ENCODE data around the gene PCDH9. TPM values are rescaled to one million over a fixed set of nuclear protein-coding genes. Genes with fewer than 3 reads are reported as not detected.
"Not testable (repeated sequence)": the region's sequence is repeated elsewhere in the genome, so short reads cannot be mapped to it uniquely, and the experiment has no call there.

Gene PCDH9
- total RNA-seq, 1 donor from 2014 or later = 20.2 TPM

DNA sequence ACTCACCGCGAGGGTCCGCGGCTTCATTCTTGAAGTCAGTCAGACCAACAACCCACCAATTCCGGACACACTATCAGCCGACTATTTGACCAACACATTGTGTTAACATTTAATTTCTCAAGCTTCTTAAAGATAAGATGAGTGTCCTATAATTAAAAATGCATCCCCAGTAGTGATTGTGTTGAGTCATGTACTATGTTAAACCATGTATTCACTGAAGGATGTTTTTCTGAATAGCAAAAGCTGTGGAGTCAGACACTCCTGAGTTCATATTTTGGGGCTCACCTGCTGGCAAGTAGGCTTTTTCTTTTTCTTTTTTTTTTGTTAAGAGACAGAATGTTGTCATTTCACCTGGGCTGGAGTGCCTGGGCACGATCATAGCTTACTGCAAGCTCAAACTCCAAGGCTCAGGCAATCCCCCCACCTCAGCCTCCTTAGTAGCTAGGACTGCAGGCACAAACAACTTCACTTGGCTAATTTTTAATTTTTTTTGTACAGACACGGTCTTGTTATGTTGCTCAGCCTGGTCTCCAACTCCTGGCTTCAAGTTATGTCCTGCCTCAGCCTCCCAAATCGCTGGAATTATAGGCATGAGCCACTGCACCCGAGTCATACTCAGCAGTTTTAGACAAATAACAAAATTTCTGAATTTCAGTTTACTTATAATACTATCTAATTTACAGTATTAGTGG is 606.9 kb downstream of the PCDH9 start:
- DNase-seq (ENCODE audit: extremely low spot score, unreplicated experiment) = no peak
- Mint-ChIP-seq H3K4me1 (ENCODE audit: unreplicated experiment) (no peaks in the 10 kb centered on the region), H3K27ac (no peak overlapping the region), H3K9me3 (peaks cover 4% of the 10 kb centered on the region), H3K4me3 (no peak overlapping the region), H3K36me3 (peaks cover 3% of the 10 kb centered on the region), H3K27me3 (no peaks in the 10 kb centered on the region)
- TF ChIP-seq, protein P1, sequence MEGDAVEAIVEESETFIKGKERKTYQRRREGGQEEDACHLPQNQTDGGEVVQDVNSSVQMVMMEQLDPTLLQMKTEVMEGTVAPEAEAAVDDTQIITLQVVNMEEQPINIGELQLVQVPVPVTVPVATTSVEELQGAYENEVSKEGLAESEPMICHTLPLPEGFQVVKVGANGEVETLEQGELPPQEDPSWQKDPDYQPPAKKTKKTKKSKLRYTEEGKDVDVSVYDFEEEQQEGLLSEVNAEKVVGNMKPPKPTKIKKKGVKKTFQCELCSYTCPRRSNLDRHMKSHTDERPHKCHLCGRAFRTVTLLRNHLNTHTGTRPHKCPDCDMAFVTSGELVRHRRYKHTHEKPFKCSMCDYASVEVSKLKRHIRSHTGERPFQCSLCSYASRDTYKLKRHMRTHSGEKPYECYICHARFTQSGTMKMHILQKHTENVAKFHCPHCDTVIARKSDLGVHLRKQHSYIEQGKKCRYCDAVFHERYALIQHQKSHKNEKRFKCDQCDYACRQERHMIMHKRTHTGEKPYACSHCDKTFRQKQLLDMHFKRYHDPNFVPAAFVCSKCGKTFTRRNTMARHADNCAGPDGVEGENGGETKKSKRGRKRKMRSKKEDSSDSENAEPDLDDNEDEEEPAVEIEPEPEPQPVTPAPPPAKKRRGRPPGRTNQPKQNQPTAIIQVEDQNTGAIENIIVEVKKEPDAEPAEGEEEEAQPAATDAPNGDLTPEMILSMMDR (conservative IDR thresholded peaks at IDR 0.05) = no peak

DNA sequence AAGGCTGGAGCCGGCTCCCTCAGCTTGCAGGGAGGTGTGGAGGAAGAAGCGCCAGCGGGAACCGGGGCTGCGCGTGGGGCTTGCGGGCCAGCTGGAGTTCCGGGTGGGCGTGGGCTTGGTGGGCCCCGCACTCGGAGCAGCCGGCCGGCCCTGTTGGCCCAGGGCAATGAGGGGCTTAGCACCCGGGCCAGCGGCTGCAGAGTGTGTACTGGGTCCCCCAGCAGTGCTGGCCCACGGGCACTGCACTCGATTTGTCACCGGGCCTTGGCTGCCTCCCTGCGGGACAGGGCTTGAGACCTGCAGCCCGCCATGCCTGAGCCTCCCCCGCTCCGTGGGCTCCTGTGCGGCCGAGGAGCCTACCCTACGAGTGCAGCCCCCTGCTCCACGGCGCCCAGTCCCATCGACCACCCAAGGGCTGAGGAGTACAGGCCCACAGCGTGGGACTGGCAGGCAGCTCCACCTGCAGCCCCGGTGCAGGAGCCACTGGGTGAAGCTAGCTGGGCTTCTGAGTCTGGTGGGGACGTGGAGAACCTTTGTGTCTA is 608.2 kb downstream of the PCDH9 start:
- H3K9me3 Mint-ChIP-seq; H3K27ac Mint-ChIP-seq; H3K27me3 Mint-ChIP-seq; H3K4me1 Mint-ChIP-seq (ENCODE audit: unreplicated experiment); H3K36me3 Mint-ChIP-seq; H3K4me3 Mint-ChIP-seq; DNase-seq (ENCODE audit: extremely low spot score, unreplicated experiment): not testable (repeated sequence)

DNA sequence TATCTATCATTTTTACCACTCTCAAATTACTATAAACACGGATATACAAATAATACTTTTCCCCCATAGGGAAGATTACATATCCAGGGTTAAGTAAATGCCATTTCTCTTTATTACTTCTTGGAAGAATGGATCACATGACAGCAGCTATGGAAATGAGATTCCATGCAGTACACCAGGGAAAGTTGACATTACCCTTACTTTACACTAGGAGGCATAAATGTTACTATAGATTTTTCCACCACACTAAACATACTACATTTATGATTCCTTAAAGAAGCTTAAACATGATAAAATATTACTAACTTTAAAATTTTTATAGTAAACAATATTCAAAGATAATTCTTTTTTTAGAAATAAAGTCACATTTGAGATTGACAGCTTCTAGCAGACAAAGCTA is 611.4 kb downstream of the PCDH9 start:
- H3K27me3 Mint-ChIP-seq = no peaks in the 10 kb centered on the region
- H3K36me3 Mint-ChIP-seq = peaks cover 3% of the 10 kb centered on the region
- TF ChIP-seq, protein P1 (conservative IDR thresholded peaks at IDR 0.05) = peak; percentile 72
- H3K9me3 Mint-ChIP-seq = peaks cover 4% of the 10 kb centered on the region
- H3K4me3 Mint-ChIP-seq = no peak overlapping the region
- no peak overlapping the region for H3K27ac Mint-ChIP-seq
- H3K4me1 Mint-ChIP-seq (ENCODE audit: unreplicated experiment) = no peaks in the 10 kb centered on the region
- DNase-seq (ENCODE audit: extremely low spot score, unreplicated experiment) = no peak

DNA sequence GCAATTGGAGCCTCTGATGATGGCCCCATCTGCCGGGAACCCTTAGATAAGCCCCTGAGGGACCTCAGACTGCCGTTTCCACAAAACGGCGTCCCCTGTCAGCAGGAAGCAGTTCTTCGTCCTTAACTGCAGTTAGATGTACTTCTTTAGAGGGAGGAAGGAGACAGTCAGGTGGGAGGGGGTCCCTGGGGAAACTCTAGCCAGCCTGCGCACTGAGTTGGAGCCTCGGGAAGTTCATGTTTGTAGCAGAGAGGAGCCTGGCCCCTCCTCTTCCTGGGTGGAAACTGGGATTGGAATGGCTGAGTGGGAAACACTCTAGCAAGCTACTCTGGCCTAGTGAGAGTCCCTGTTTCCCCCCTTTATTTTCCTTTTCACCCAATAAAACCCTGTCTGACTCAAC is 612.4 kb downstream of the PCDH9 start:
- H3K9me3 Mint-ChIP-seq = peaks cover 4% of the 10 kb centered on the region
- H3K27ac Mint-ChIP-seq = no peak overlapping the region
- no peaks in the 10 kb centered on the region for H3K27me3 Mint-ChIP-seq
- TF ChIP-seq, protein P1 (conservative IDR thresholded peaks at IDR 0.05) = no peak
- peaks cover 3% of the 10 kb centered on the region for H3K36me3 Mint-ChIP-seq
- no peak overlapping the region for H3K4me3 Mint-ChIP-seq
- DNase-seq (ENCODE audit: extremely low spot score, unreplicated experiment) = no peak
- no peaks in the 10 kb centered on the region for H3K4me1 Mint-ChIP-seq (ENCODE audit: unreplicated experiment)

DNA sequence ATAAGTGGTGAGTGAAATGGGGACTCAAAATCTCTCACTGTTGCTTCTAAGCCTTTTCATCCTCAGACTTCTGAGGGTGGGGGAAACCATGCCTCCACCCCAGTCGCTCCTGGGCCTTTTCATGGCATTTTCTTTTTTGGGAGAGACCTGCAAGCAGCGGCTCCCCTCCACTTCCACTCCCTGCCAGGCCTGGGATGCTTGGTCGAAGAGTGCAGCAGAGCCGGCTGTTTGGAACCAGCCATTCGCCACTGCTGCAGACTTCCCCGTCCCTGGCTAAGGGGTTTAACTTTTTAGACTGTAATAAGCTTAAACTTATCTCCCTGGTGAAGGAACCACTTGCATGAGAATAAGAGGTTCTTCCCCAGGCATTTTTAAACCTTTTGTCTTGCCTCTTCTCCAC is 617.2 kb downstream of the PCDH9 start:
- Mint-ChIP-seq H3K27me3 (no peaks in the 10 kb centered on the region), H3K4me3 (no peak overlapping the region), H3K4me1 (ENCODE audit: unreplicated experiment) (no peaks in the 10 kb centered on the region), H3K9me3 (no peaks in the 10 kb centered on the region), H3K36me3 (no peaks in the 10 kb centered on the region), H3K27ac (no peak overlapping the region)
- DNase-seq (ENCODE audit: extremely low spot score, unreplicated experiment) = no peak
- TF ChIP-seq, protein P1 (conservative IDR thresholded peaks at IDR 0.05) = no peak

DNA sequence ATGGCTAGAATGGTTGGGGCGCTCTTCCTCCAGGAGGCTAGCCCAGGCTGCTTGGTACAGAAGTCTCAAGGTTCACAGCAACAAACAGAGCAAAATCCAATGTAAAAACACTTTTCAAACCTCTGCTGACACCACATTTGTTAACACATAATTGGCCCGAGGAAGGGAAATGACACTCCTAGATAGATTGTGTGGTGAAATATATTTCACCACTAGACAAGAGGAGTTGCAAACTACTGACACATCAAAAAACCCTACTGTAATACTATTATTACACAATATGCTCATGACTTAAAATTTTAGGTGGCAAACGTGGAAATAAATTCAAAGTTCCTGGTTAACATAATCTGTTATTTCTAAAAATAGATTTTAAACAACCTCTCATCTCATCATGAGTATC is 643.6 kb downstream of the PCDH9 start:
- Mint-ChIP-seq H3K4me3 (no peak overlapping the region), H3K9me3 (peaks cover 4% of the 10 kb centered on the region), H3K36me3 (no peaks in the 10 kb centered on the region), H3K4me1 (ENCODE audit: unreplicated experiment) (peaks cover 11% of the 10 kb centered on the region), H3K27ac (no peak overlapping the region), H3K27me3 (peaks cover 12% of the 10 kb centered on the region)
- TF ChIP-seq, protein P1 (conservative IDR thresholded peaks at IDR 0.05) = no peak
- no peak for DNase-seq (ENCODE audit: extremely low spot score, unreplicated experiment)

Measured in type B pancreatic cell (in vitro differentiated cells).